ENCODE data around the gene BFSP2.

Gene BFSP2

GRCh38 chr3:133425898-133426297 lies 26.0 kb downstream of the BFSP2 start:
- in situ Hi-C loops (cut with HindIII; ENCODE audit: low pct_ligation_motif_present, low sequenced_read_pairs): no loop called here
- no peaks in the 10 kb centered on the region for H3K27me3 ChIP-seq (replicated peaks)
- no peak overlapping the region for H3K27ac ChIP-seq
- no peaks in the 10 kb centered on the region for H3K36me3 ChIP-seq (replicated peaks)
- TF ChIP-seq CTCF (IDR thresholded peaks at IDR 0.05; ENCODE audit: low read depth, low read length, missing control alignments): no peak
- DNase-seq: no peak
- no peak overlapping the region for H3K4me3 ChIP-seq (ENCODE audit: low read depth, low read length)

GRCh38 chr3:133426721-133427120 lies 26.9 kb downstream of the BFSP2 start:
- Histone ChIP-seq H3K4me3 (ENCODE audit: low read depth, low read length) (no peak overlapping the region), H3K36me3 (replicated peaks) (no peaks in the 10 kb centered on the region), H3K27me3 (replicated peaks) (no peaks in the 10 kb centered on the region), H3K27ac (no peak overlapping the region)
- DNase-seq: peak; percentile 62
- TF ChIP-seq CTCF (IDR thresholded peaks at IDR 0.05; ENCODE audit: low read depth, low read length, missing control alignments): no peak
- in situ Hi-C loops (cut with HindIII; ENCODE audit: low pct_ligation_motif_present, low sequenced_read_pairs): no loop called here

GRCh38 chr3:133428552-133428951 lies 28.7 kb downstream of the BFSP2 start:
- in situ Hi-C loops (cut with HindIII; ENCODE audit: low pct_ligation_motif_present, low sequenced_read_pairs): no loop called here
- H3K27ac ChIP-seq: no peak overlapping the region
- H3K4me3 ChIP-seq (ENCODE audit: low read depth, low read length): no peak overlapping the region
- TF ChIP-seq CTCF (IDR thresholded peaks at IDR 0.05; ENCODE audit: low read depth, low read length, missing control alignments): no peak
- H3K36me3 ChIP-seq (replicated peaks): no peaks in the 10 kb centered on the region
- no peak for DNase-seq
- no peaks in the 10 kb centered on the region for H3K27me3 ChIP-seq (replicated peaks)

- Histone ChIP-seq H3K4me3 (ENCODE audit: low read depth, low read length) (no peak overlapping the region), H3K36me3 (replicated peaks) (no peaks in the 10 kb centered on the region), H3K27ac (no peak overlapping the region), H3K27me3 (replicated peaks) (no peaks in the 10 kb centered on the region)
- DNase-seq: no peak
- TF ChIP-seq CTCF (IDR thresholded peaks at IDR 0.05; ENCODE audit: low read depth, low read length, missing control alignments): no peak
- in situ Hi-C loops (cut with HindIII; ENCODE audit: low pct_ligation_motif_present, low sequenced_read_pairs): no loop called here
These were observed 29.2 kb downstream of the BFSP2 start for GRCh38 chr3:133429063-133429462.

GRCh38 chr3:133439563-133439962 lies 39.7 kb downstream of the BFSP2 start:
- H3K27ac ChIP-seq: no peak overlapping the region
- H3K27me3 ChIP-seq (replicated peaks): no peaks in the 10 kb centered on the region
- DNase-seq: no peak
- no peak for TF ChIP-seq CTCF (IDR thresholded peaks at IDR 0.05; ENCODE audit: low read depth, low read length, missing control alignments)
- no peak overlapping the region for H3K4me3 ChIP-seq (ENCODE audit: low read depth, low read length)
- no peaks in the 10 kb centered on the region for H3K36me3 ChIP-seq (replicated peaks)
- in situ Hi-C loops (cut with HindIII; ENCODE audit: low pct_ligation_motif_present, low sequenced_read_pairs): no loop called here

GRCh38 chr3:133440652-133441051 lies 40.8 kb downstream of the BFSP2 start:
- no peak for TF ChIP-seq CTCF (IDR thresholded peaks at IDR 0.05; ENCODE audit: low read depth, low read length, missing control alignments)
- Histone ChIP-seq H3K4me3 (ENCODE audit: low read depth, low read length) (no peak overlapping the region), H3K27ac (no peak overlapping the region), H3K27me3 (replicated peaks) (no peaks in the 10 kb centered on the region), H3K36me3 (replicated peaks) (no peaks in the 10 kb centered on the region)
- DNase-seq: no peak
- in situ Hi-C loops (cut with HindIII; ENCODE audit: low pct_ligation_motif_present, low sequenced_read_pairs): no loop called here
